Stimulated activated CD8-positive, alpha-beta memory T cell treated with anti-CD3 and anti-CD28 coated beads, Interleukin-7, amount 100 ng/mL, for 48 hours (primary cell): Measurements from ENCODE around the gene FBXW10.
"Not testable (repeated sequence)": the region's sequence is repeated elsewhere in the genome, so short reads cannot be mapped to it uniquely, and the experiment has no call there.

Source experiments
- DNase-seq, 2 donors: peaks; one replicate each; pipeline ENCODE4 v3.0.0-alpha.2; 2020; ENCODE audit warnings: low read depth in 1 of 2; ENCODE audit errors: extremely low read depth in 1 of 2

The FBXW10 gene

GRCh38 chr17:18747501-18747900, 3.6 kb downstream of the FBXW10 start:
- DNase-seq = not testable (repeated sequence)

DNA sequence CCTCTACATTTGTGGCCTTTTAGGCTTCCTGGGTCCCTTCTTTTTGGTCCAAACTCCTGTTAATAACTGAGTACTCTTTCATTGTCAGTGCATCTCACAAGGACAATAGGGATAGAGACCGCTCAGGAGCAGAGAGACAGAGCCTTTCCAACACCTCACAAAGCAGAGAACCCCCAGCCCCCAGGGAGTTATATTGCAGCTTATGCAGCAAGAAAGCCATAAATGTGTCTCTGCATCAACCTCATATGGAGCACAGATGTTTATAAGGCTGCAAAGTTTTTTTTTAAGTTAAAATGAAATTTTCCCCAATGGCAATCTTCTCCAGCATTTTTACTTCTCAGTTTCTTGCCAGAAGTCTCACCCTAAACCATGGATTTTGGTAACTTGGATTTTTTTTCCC, 6.4 kb downstream of the FBXW10 start:
- DNase-seq = not testable (repeated sequence)

GRCh38 chr17:18753829-18754409, 10.1 kb downstream of the FBXW10 start:
- not testable (repeated sequence) for DNase-seq

- not testable (repeated sequence) for DNase-seq
Measured at GRCh38 chr17:18755969-18756368, 12.1 kb downstream of the FBXW10 start.

DNA sequence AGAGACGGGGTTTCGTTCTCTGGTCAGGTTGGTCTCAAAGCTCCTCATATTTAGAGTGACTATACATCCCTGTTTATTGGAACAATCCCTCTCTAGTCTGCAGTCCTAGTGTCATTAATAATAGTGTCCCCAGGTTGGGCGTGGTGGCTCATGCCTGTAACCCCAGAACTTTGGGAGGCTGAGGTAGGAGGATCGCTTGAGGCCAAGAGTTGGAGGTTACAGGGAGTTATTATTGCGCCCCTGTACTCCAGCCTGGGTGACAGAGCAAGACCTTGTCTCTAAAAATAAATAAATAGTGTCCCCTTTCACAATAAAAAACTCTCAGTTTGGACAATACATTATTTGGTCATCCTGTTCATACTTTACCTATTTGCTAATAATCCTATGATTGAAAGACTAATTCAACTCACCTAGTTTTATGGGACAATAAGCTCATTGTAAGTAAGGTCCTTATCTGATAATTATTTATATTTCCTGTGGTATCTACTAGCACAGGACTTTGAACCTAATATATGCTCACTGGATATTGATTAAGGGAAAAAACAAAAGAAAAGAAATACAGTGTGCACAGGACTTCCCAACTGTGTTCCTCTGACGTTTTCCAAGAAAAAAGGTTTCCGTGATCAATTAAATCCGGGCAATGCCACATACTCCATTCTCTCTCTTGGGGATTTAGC, 13.7 kb downstream of the FBXW10 start:
- DNase-seq = not testable (repeated sequence)

GRCh38 chr17:18758344-18758743, 14.5 kb downstream of the FBXW10 start:
- not testable (repeated sequence) for DNase-seq

GRCh38 chr17:18760221-18760620, 16.4 kb downstream of the FBXW10 start:
- not testable (repeated sequence) for DNase-seq

GRCh38 chr17:18770572-18770971, 26.7 kb downstream of the FBXW10 start:
- not testable (repeated sequence) for DNase-seq

GRCh38 chr17:18771066-18771465, 27.2 kb downstream of the FBXW10 start:
- DNase-seq = not testable (repeated sequence)

DNA sequence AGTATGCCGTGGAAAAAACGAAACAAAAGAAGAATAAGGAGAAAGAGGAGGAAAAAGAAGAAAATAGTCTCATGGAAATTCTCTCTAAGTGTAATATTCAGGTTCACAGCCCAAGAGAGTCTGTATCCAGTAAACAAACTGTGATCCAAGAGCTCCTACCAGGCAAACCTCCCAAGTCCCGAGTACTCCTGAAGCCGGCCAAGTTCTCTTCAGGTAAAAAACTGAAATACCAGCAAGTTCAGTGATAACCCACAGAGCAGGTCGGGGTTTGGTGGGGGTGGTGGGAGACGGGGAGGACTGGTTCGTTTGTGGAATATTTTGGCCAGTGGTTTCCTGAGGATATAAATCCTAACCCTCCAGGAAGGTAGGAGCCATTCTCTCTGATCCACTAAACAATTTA, 28.6 kb downstream of the FBXW10 start:
- no peak for DNase-seq

GRCh38 chr17:18780991-18781718, 37.3 kb downstream of the FBXW10 start, which contains the start of gene TVP23B:
TVP23B (plus strand) TSS chr17:18781183; CDS start chr17:18781294, 111 bp downstream.
- DNase-seq = peak; percentile 95

GRCh38 chr17:18781805-18782204, 38.0 kb downstream of the FBXW10 start:
- DNase-seq = not testable (repeated sequence)

DNA sequence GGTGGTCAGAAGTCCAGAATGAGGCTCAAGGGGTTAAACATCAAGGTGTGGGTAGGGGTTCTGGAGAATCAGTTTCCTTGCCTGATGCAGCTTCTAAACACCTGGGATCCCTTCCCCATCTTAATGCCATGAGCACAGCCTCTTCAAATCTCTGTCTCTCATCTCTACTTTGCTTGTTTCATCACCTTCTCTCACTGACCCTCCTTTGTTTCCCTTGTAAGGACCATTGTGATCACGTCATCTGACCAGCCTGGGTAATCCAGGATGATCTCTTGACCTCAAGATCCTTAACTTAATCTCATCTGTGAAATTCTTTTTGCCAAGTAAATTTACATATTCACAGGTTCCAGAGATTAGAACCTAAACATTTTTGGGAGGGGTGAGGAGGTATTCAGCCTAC, 42.1 kb downstream of the FBXW10 start:
- not testable (repeated sequence) for DNase-seq

GRCh38 chr17:18786890-18787289, 43.0 kb downstream of the FBXW10 start:
- DNase-seq = not testable (repeated sequence)

DNA sequence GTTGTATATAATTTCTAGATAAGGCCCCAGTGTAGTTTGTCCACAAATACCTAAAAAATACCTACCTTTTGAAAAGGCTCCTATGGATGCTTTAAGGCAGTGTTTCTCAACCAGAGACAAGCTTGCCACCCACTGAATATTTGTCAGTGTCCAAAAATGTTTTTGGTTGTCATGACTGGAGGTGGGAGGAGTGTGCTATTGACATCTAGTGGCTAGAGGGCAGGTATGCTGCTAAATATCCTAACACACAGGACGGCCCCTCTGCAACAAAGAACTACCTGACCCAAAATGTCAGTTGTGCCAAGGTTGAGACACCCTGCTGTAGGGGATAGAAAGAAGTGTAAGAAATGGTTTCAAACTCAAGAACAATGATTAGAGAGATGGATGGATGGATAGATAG, 47.5 kb downstream of the FBXW10 start:
- DNase-seq = not testable (repeated sequence)

- not testable (repeated sequence) for DNase-seq
Measured at GRCh38 chr17:18794841-18795240, 51.0 kb downstream of the FBXW10 start.

DNA sequence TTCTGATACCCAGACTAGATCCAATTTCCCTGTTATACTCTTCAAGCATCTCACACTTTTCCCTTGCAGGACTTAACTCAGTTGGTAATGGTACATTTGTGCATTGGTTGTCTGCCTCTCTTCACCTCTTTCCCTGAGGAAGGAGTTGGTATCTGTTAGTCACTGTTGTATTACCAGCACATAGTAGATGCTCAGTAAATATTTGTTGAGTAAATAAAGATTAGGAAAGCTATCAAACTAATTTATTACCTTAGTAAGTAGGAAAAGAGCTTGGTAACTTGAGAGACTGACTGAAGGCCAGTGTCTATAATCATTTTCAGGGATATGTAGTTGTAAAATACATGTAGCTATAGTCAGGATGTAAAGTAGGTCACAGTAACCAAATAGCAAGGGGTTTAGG, 53.0 kb downstream of the FBXW10 start:
- DNase-seq = not testable (repeated sequence)

- not testable (repeated sequence) for DNase-seq
Measured at GRCh38 chr17:18803458-18804245, 59.8 kb downstream of the FBXW10 start.

GRCh38 chr17:18815924-18816323, 72.1 kb downstream of the FBXW10 start:
- DNase-seq = not testable (repeated sequence)

GRCh38 chr17:18816489-18817371, 72.9 kb downstream of the FBXW10 start:
- DNase-seq = peak in 1 of 2 donors; percentile 3
